HG02943 (cell line): ENCODE results near the gene TIGD6.

Experiments used
- ATAC-seq: cut with Tn5 transposase; IDR thresholded peaks from one replicate; pipeline ENCODE4 v1.9.1; 2021; ENCODE audit warnings: mild to moderate bottlenecking, low read depth, moderate library complexity; ENCODE audit not compliant: unreplicated experiment

TIGD6 gene

GRCh38 chr5:149982505-149982904 is 17.9 kb downstream of the TIGD6 start:
- no peak for ATAC-seq

GRCh38 chr5:149981206-149981605 is 19.2 kb downstream of the TIGD6 start:
- ATAC-seq: no peak

- no peak for ATAC-seq
Observed at GRCh38 chr5:149979896-149980295, 20.6 kb downstream of the TIGD6 start.

GRCh38 chr5:149975409-149975808 is 25.0 kb downstream of the TIGD6 start:
- no peak for ATAC-seq

GRCh38 chr5:149969181-149969930 is 31.1 kb downstream of the TIGD6 start:
- ATAC-seq: no peak

GRCh38 chr5:149966946-149967345 is 33.5 kb downstream of the TIGD6 start:
- no peak for ATAC-seq

GRCh38 chr5:149963729-149964128 is 36.7 kb downstream of the TIGD6 start:
- ATAC-seq: no peak

- no peak for ATAC-seq
Observed at GRCh38 chr5:149962601-149963300, 37.7 kb downstream of the TIGD6 start.

GRCh38 chr5:149961957-149962409 is 38.5 kb downstream of the TIGD6 start:
- ATAC-seq: no peak

- ATAC-seq: no peak
Observed at GRCh38 chr5:149961186-149961685, 39.2 kb downstream of the TIGD6 start.

GRCh38 chr5:149960272-149961185 is 39.9 kb downstream of the TIGD6 start, which contains the start of gene SLC26A2:
SLC26A2 (plus strand) TSS chr5:149960758; CDS start chr5:149977653, 16,895 bp downstream.
- peak; percentile 96 for ATAC-seq

- ATAC-seq: no peak
Observed at GRCh38 chr5:149959406-149960236, 40.8 kb downstream of the TIGD6 start.

- no peak for ATAC-seq
Observed at GRCh38 chr5:149957855-149958254, 42.6 kb downstream of the TIGD6 start.

GRCh38 chr5:149956685-149957084 is 43.8 kb downstream of the TIGD6 start:
- ATAC-seq: no peak

- ATAC-seq: no peak
Observed at GRCh38 chr5:149954798-149955197, 45.7 kb downstream of the TIGD6 start.

GRCh38 chr5:149953436-149954121 is 46.9 kb downstream of the TIGD6 start:
- ATAC-seq: no peak

GRCh38 chr5:149951138-149951749 is 49.2 kb downstream of the TIGD6 start:
- no peak for ATAC-seq

- ATAC-seq: no peak
Observed at GRCh38 chr5:149948993-149949392, 51.5 kb downstream of the TIGD6 start.

GRCh38 chr5:149946118-149946517 is 54.3 kb downstream of the TIGD6 start:
- ATAC-seq: no peak
